Measurements from ENCODE around the gene RNF38. TPM values are rescaled to one million over a fixed set of nuclear protein-coding genes. Genes with fewer than 3 reads are reported as not detected.

RNF38 gene
- total RNA-seq, 1 donor from 2014 or later, result 39.6 TPM

DNA sequence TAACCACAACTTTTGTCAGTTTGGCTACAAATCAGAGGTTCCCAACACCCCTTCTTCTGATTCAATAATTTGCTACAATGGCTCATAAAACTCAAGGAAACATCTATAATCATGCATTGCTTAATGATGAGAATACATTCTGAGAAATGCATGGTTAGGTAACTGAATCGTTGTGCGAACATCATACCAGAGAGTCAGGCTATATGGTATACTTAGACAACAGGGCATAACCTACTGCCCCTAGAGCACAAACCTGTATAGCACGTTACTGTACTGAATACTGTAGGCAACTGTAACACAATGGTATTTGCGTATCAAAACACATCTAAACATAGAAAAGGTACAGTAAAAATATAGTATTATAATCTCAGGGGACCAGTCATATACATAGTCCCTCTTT, 31.0 kb upstream of the RNF38 start:
- Mint-ChIP-seq H3K4me3 (ENCODE audit: unreplicated experiment) (no peak overlapping the region), H3K9me3 (ENCODE audit: unreplicated experiment) (no peaks in the 10 kb centered on the region), H3K36me3 (ENCODE audit: low read depth, unreplicated experiment) (peaks cover 6% of the 10 kb centered on the region), H3K4me1 (ENCODE audit: low read depth, unreplicated experiment) (no peaks in the 10 kb centered on the region), H3K27me3 (ENCODE audit: low read depth, unreplicated experiment) (no peaks in the 10 kb centered on the region), H3K27ac (ENCODE audit: unreplicated experiment) (no peak overlapping the region)
- no peaks in the 10 kb centered on the region for H3K9me3 ChIP-seq (ENCODE audit: insufficient read depth, low read depth, low read length)
- H3K4me1 ChIP-seq (ENCODE audit: insufficient read depth, low read length), result no peaks in the 10 kb centered on the region
- no peak for FAIRE-seq
- TF ChIP-seq EZH2 (IDR thresholded peaks at IDR 0.05; ENCODE audit: insufficient read depth, low read length), result no peak
- TF ChIP-seq, protein P1, sequence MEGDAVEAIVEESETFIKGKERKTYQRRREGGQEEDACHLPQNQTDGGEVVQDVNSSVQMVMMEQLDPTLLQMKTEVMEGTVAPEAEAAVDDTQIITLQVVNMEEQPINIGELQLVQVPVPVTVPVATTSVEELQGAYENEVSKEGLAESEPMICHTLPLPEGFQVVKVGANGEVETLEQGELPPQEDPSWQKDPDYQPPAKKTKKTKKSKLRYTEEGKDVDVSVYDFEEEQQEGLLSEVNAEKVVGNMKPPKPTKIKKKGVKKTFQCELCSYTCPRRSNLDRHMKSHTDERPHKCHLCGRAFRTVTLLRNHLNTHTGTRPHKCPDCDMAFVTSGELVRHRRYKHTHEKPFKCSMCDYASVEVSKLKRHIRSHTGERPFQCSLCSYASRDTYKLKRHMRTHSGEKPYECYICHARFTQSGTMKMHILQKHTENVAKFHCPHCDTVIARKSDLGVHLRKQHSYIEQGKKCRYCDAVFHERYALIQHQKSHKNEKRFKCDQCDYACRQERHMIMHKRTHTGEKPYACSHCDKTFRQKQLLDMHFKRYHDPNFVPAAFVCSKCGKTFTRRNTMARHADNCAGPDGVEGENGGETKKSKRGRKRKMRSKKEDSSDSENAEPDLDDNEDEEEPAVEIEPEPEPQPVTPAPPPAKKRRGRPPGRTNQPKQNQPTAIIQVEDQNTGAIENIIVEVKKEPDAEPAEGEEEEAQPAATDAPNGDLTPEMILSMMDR (IDR thresholded peaks at IDR 0.05; ENCODE audit: insufficient read depth, low read depth, low read length), result no peak
- H3K27ac ChIP-seq (ENCODE audit: low read depth, low read length), result no peak overlapping the region
- no peak overlapping the region for H3K9ac ChIP-seq (ENCODE audit: low read length)
- peaks cover 18% of the 10 kb centered on the region for H4K20me1 ChIP-seq (ENCODE audit: insufficient read depth, low read length)
- no peak overlapping the region for H2AFZ ChIP-seq (ENCODE audit: low read depth, low read length)
- H3K79me2 ChIP-seq (ENCODE audit: insufficient read depth, low read length), result peaks cover 4% of the 10 kb centered on the region
- H3K27me3 ChIP-seq (ENCODE audit: insufficient read depth, low read length), result no peaks in the 10 kb centered on the region
- no peak for DNase-seq (ENCODE audit: low read depth)
- H3K4me2 ChIP-seq (ENCODE audit: low read length), result no peak overlapping the region
- no peaks in the 10 kb centered on the region for H3K36me3 ChIP-seq (ENCODE audit: insufficient read depth, low read length)
- H3K4me3 ChIP-seq (ENCODE audit: insufficient read depth, low read depth, low read length), result no peak overlapping the region

DNA sequence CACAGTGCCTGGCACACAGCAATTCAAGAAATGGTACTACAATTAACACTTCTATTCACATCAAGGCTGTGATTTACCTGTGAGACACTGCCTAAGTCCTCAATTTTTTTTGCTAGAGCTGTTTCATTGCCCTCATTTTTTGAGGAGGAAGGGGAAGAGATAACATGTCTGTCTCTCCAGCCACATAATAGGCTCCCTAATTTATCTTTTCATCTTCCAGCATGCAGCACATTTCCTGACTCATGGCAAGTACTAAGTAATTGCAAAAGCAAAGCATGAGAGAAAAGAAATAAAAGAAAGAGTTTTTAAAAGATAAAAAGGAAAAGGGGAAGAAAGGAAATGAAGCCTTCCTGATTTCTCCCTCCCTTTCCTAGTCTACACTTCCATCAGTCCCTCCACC, 26.9 kb upstream of the RNF38 start:
- H2AFZ ChIP-seq (ENCODE audit: low read depth, low read length), result no peak overlapping the region
- Mint-ChIP-seq H3K4me3 (ENCODE audit: unreplicated experiment) (no peak overlapping the region), H3K36me3 (ENCODE audit: low read depth, unreplicated experiment) (peaks cover 8% of the 10 kb centered on the region), H3K4me1 (ENCODE audit: low read depth, unreplicated experiment) (peaks cover 3% of the 10 kb centered on the region), H3K27ac (ENCODE audit: unreplicated experiment) (no peak overlapping the region), H3K27me3 (ENCODE audit: low read depth, unreplicated experiment) (no peaks in the 10 kb centered on the region), H3K9me3 (ENCODE audit: unreplicated experiment) (no peaks in the 10 kb centered on the region)
- H3K9ac ChIP-seq (ENCODE audit: low read length), result no peak overlapping the region
- no peaks in the 10 kb centered on the region for H3K9me3 ChIP-seq (ENCODE audit: insufficient read depth, low read depth, low read length)
- peaks cover 4% of the 10 kb centered on the region for H3K79me2 ChIP-seq (ENCODE audit: insufficient read depth, low read length)
- no peak for DNase-seq (ENCODE audit: low read depth)
- H3K27me3 ChIP-seq (ENCODE audit: insufficient read depth, low read length), result no peaks in the 10 kb centered on the region
- no peak overlapping the region for H3K27ac ChIP-seq (ENCODE audit: low read depth, low read length)
- no peak for FAIRE-seq
- no peak overlapping the region for H3K4me2 ChIP-seq (ENCODE audit: low read length)
- no peaks in the 10 kb centered on the region for H3K36me3 ChIP-seq (ENCODE audit: insufficient read depth, low read length)
- no peak overlapping the region for H3K4me3 ChIP-seq (ENCODE audit: insufficient read depth, low read depth, low read length)
- peaks cover 16% of the 10 kb centered on the region for H4K20me1 ChIP-seq (ENCODE audit: insufficient read depth, low read length)
- H3K4me1 ChIP-seq (ENCODE audit: insufficient read depth, low read length), result no peaks in the 10 kb centered on the region
- TF ChIP-seq EZH2 (IDR thresholded peaks at IDR 0.05; ENCODE audit: insufficient read depth, low read length), result no peak

DNA sequence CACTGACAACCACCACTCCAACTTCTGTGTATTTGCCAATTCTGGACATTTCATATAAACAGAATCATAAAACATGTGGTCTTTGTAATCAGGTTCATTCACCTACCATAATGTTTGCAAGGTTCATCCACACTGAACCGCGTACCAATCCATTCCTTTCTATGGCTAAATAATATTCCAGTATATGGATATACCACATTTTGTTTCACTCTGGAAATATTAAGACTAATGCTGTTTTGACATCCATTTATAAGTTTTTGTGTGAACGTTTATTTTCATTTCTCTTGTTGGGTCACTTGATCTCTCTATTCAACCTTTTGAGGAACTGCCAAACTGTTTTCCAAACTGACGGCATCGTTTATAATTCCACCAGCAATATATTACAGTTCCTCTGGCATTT, 26.3 kb upstream of the RNF38 start:
- no peaks in the 10 kb centered on the region for H3K9me3 ChIP-seq (ENCODE audit: insufficient read depth, low read depth, low read length)
- no peaks in the 10 kb centered on the region for H3K27me3 ChIP-seq (ENCODE audit: insufficient read depth, low read length)
- peaks cover 3% of the 10 kb centered on the region for H3K4me1 Mint-ChIP-seq (ENCODE audit: low read depth, unreplicated experiment)
- H2AFZ ChIP-seq (ENCODE audit: low read depth, low read length), result no peak overlapping the region
- H3K9ac ChIP-seq (ENCODE audit: low read length), result no peak overlapping the region
- TF ChIP-seq, protein P1 (IDR thresholded peaks at IDR 0.05; ENCODE audit: insufficient read depth, low read depth, low read length), result no peak
- no peak for TF ChIP-seq EZH2 (IDR thresholded peaks at IDR 0.05; ENCODE audit: insufficient read depth, low read length)
- DNase-seq (ENCODE audit: low read depth) (no peak), FAIRE-seq (no peak)
- H3K79me2 ChIP-seq (ENCODE audit: insufficient read depth, low read length), result peaks cover 4% of the 10 kb centered on the region
- no peak overlapping the region for H3K27ac Mint-ChIP-seq (ENCODE audit: unreplicated experiment)
- H3K4me2 ChIP-seq (ENCODE audit: low read length), result no peak overlapping the region
- H3K36me3 Mint-ChIP-seq (ENCODE audit: low read depth, unreplicated experiment), result peaks cover 8% of the 10 kb centered on the region
- no peaks in the 10 kb centered on the region for H3K9me3 Mint-ChIP-seq (ENCODE audit: unreplicated experiment)
- no peak overlapping the region for H3K27ac ChIP-seq (ENCODE audit: low read depth, low read length)
- no peak overlapping the region for H3K4me3 Mint-ChIP-seq (ENCODE audit: unreplicated experiment)
- H3K36me3 ChIP-seq (ENCODE audit: insufficient read depth, low read length), result no peaks in the 10 kb centered on the region
- H4K20me1 ChIP-seq (ENCODE audit: insufficient read depth, low read length), result peaks cover 16% of the 10 kb centered on the region
- H3K4me1 ChIP-seq (ENCODE audit: insufficient read depth, low read length), result no peaks in the 10 kb centered on the region
- no peak overlapping the region for H3K4me3 ChIP-seq (ENCODE audit: insufficient read depth, low read depth, low read length)
- no peaks in the 10 kb centered on the region for H3K27me3 Mint-ChIP-seq (ENCODE audit: low read depth, unreplicated experiment)
